Smooth muscle cell (in vitro differentiated cells): ENCODE measurements around the gene SZRD1. TPM values are rescaled to one million over a fixed set of nuclear protein-coding genes. Genes with fewer than 3 reads are reported as not detected.

Experiments
- DNase-seq: peaks from one replicate; lab custom pipeline; 2025; ENCODE audit not compliant: unreplicated experiment; lab: John Stamatoyannopoulos, UW
- H2AFZ ChIP-seq: fragments of 200-600 bp; sonication (generic); 2 replicates; pipeline ENCODE4 v1.6.0; 2016; ENCODE audit warnings: antibody characterized with exemption, low read depth, mild to moderate bottlenecking
- H3F3A ChIP-seq: fragments of 200-600 bp; sonication (generic); 2 replicates; pipeline ENCODE4 v1.6.0; 2017; ENCODE audit warnings: antibody characterized with exemption, low read depth
- H3K27ac ChIP-seq: fragments of 200-600 bp; sonication (generic); 2 replicates; pipeline ENCODE4 v1.5.1; 2016; ENCODE audit warnings: low read depth, mild to moderate bottlenecking
- H3K27me3 ChIP-seq: fragments of 200-600 bp; sonication (generic); 2 replicates; pipeline ENCODE4 v1.6.1; 2016; ENCODE audit warnings: low read depth, mild to moderate bottlenecking
- H3K36me3 ChIP-seq: fragments of 200-600 bp; sonication (generic); 2 replicates; pipeline ENCODE4 v1.5.1; 2016; ENCODE audit warnings: low read depth
- H3K4me1 ChIP-seq: fragments of 200-600 bp; sonication (generic); 2 replicates; pipeline ENCODE4 v1.5.1; 2016; ENCODE audit warnings: low read depth
- H3K4me2 ChIP-seq: fragments of 200-600 bp; sonication (generic); 2 replicates; pipeline ENCODE4 v1.6.0; 2016; ENCODE audit warnings: mild to moderate bottlenecking
- H3K4me3 ChIP-seq: fragments of 200-600 bp; sonication (generic); 2 replicates; pipeline ENCODE4 v1.5.1; 2016; ENCODE audit warnings: mild to moderate bottlenecking
- H3K79me2 ChIP-seq: fragments of 200-600 bp; sonication (generic); 2 replicates; pipeline ENCODE4 v1.6.0; 2016; ENCODE audit warnings: low read depth, mild to moderate bottlenecking
- H3K9ac ChIP-seq: fragments of 200-600 bp; sonication (generic); 2 replicates; pipeline ENCODE4 v1.6.0; 2016; ENCODE audit warnings: low read depth
- H3K9me3 ChIP-seq: fragments of 200-600 bp; sonication (generic); replicated peaks from 2 replicates; pipeline ENCODE4 v1.5.1; 2016; ENCODE audit warnings: low read depth
- H4K20me1 ChIP-seq: fragments of 200-600 bp; sonication (generic); 2 replicates; pipeline ENCODE4 v1.6.0; 2016; ENCODE audit warnings: low read depth
- CTCF ChIP-seq: fragments of 200-600 bp; sonication (generic); IDR thresholded peaks from 2 replicates; pipeline ENCODE4 v1.5.1; 2017; ENCODE audit warnings: borderline replicate concordance, mild to moderate bottlenecking, antibody characterized with exemption; ENCODE audit not compliant: insufficient read depth, poor library complexity, severe bottlenecking
- WGBS: methylation state at CpG from one replicate; pipeline ENCODE4 v1.1.7; 2016; ENCODE audit warnings: low lambda C conversion rate; 5-methylcytosine and 5-hydroxymethylcytosine counted together
- polyA plus RNA-seq: library from polyadenylated mRNA; unstranded; fragments of >200 nt; fragmentation: Nextera tagmentation; extraction: Ambion mirVana; gene quantifications from 2 replicates; pipeline ENCODE4 v1.2.1, GENCODE V29; 2016
- total RNA-seq: library from RNA; depleted of rRNA; stranded (reverse); fragments of >200 nt; gene quantifications from 2 replicates; pipeline ENCODE4 v1.2.3, GENCODE V29; 2014

The SZRD1 gene
- total and polyA plus RNA-seq, 2 experiments from 2014 or later: 45.3 to 56.4 TPM

- 94% methylated on average over 4 of the region's 4 CpGs for WGBS
- H3K4me3 ChIP-seq: no peak overlapping the region
Measured at GRCh38 chr1:16380868-16381267, 13.8 kb downstream of the SZRD1 start.

GRCh38 chr1:16383888-16384287 lies 16.8 kb downstream of the SZRD1 start:
- H3K4me2 ChIP-seq: no peak overlapping the region
- no peaks in the 10 kb centered on the region for H3K27me3 ChIP-seq
- H3K4me1 ChIP-seq: no peaks in the 10 kb centered on the region
- no peaks in the 10 kb centered on the region for H3K36me3 ChIP-seq
- no peak overlapping the region for H3K4me3 ChIP-seq
- WGBS: 93% methylated on average over 5 of the region's 5 CpGs
- H3K9ac ChIP-seq: no peak overlapping the region
- no peak overlapping the region for H2AFZ ChIP-seq
- no peaks in the 10 kb centered on the region for H3K9me3 ChIP-seq
- no peaks in the 10 kb centered on the region for H3F3A ChIP-seq
- H4K20me1 ChIP-seq: peaks cover 100% of the 10 kb centered on the region
- no peak overlapping the region for H3K27ac ChIP-seq
- peaks cover 100% of the 10 kb centered on the region for H3K79me2 ChIP-seq
- no peak for TF ChIP-seq CTCF
- no peak for DNase-seq

More at GRCh38 chr1:16380868-16381267, 13.8 kb downstream of the SZRD1 start:
- H3K79me2 ChIP-seq: peaks cover 100% of the 10 kb centered on the region
- no peak overlapping the region for H3K27ac ChIP-seq
- no peaks in the 10 kb centered on the region for H3K36me3 ChIP-seq
- H4K20me1 ChIP-seq: peaks cover 100% of the 10 kb centered on the region
- no peaks in the 10 kb centered on the region for H3K27me3 ChIP-seq
- TF ChIP-seq CTCF: no peak
- H3K4me1 ChIP-seq: peaks cover 4% of the 10 kb centered on the region
- no peak overlapping the region for H3K4me2 ChIP-seq
- H3F3A ChIP-seq: peaks cover 3% of the 10 kb centered on the region
- H2AFZ ChIP-seq: no peak overlapping the region
- no peaks in the 10 kb centered on the region for H3K9me3 ChIP-seq
- no peak for DNase-seq
- no peak overlapping the region for H3K9ac ChIP-seq

DNA sequence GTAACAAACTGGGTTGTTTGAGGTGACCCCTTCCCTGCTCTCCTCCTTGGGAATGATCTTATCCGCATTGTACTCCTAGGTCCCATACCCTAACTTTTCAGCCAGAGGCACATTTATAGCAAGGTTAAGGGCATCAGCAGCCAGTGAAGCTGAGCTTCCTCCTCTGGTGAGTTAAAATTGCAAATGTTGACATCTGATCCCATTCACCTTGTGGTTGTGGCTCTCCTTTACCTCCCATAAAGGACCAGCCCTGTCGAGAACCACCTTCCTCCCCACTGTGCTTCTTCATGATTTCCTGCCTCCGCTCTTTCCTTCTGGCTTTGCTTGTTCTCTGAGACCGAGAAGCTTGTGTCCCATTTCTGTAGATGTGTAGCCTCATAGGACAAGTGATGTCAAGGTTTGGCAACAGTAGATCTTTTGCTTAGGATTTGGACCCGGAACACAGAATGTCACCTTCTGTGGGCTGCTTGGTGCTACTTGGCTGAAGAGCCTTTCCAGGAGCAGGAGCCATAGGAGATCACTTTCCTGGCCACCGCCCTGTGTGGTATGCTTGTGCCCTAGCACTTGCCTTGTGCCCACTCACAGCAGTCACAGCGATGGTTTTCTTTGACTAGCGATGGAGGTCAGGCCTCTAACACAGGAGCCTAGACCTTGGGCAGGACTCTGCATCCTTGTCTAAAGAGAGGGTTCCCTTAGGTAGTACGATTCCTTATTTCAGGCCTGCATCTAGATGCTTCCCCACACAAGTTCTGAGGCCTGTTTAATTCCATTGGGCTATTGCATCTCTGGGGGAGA lies 18.8 kb downstream of the SZRD1 start:
- H3K9me3 ChIP-seq: no peaks in the 10 kb centered on the region
- DNase-seq: no peak
- TF ChIP-seq CTCF: no peak
- no peaks in the 10 kb centered on the region for H3K36me3 ChIP-seq
- peak overlapping the region; percentile 11 for H3K27ac ChIP-seq
- no peak overlapping the region for H3K4me2 ChIP-seq
- H2AFZ ChIP-seq: no peak overlapping the region
- WGBS: 92% methylated on average over 9 of the region's 9 CpGs
- no peak overlapping the region for H3K9ac ChIP-seq
- H3K27me3 ChIP-seq: no peaks in the 10 kb centered on the region
- H4K20me1 ChIP-seq: peaks cover 100% of the 10 kb centered on the region
- H3F3A ChIP-seq: no peaks in the 10 kb centered on the region
- peaks cover 100% of the 10 kb centered on the region for H3K79me2 ChIP-seq
- no peaks in the 10 kb centered on the region for H3K4me1 ChIP-seq
- no peak overlapping the region for H3K4me3 ChIP-seq

DNA sequence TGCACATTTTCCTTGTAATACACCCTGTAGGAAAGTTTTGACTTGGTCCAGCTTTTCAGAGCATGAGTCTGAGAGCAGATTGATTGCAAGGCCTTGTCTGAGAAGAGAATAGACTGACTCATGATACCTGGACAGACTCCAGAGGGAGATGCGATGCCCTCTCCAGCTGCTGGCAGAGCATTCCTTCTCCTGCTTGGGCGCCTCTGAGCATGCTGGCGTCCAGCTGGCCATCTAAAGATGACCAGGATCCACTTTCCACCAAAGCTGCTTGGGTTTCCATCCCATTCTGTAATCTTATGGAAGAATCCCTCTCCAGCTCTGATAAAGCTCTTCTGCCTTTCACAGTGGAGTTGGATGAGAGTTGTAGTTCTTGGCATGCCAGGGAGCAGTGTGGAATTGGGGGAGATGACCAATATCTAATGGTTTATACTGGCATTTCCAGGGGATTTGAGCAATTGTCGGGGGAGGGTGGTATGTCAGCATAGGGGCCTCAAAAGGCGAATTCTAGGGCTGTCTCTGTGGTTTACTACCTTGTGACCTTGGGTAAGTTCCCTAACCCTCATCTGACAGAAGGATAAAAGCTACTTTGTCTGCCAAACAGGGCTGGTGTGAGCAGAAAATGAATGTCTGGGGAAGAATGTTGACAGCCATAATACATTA lies 19.5 kb downstream of the SZRD1 start:
- TF ChIP-seq CTCF: no peak
- Histone ChIP-seq H3F3A (no peaks in the 10 kb centered on the region), H4K20me1 (peaks cover 100% of the 10 kb centered on the region), H3K4me3 (no peak overlapping the region), H3K4me1 (no peaks in the 10 kb centered on the region), H3K27ac (peak overlapping the region; percentile 11), H3K27me3 (no peaks in the 10 kb centered on the region), H3K36me3 (no peaks in the 10 kb centered on the region), H3K9ac (no peak overlapping the region), H3K9me3 (no peaks in the 10 kb centered on the region), H3K79me2 (peaks cover 100% of the 10 kb centered on the region), H3K4me2 (no peak overlapping the region), H2AFZ (no peak overlapping the region)
- no peak for DNase-seq
- WGBS: 97% methylated on average over 5 of the region's 5 CpGs
